ENCODE data around the gene PCK1.

- no peak for TF ChIP-seq CTCF (IDR thresholded peaks at IDR 0.05 in 4 of 5, conservative IDR thresholded peaks at IDR 0.05 in 1 of 5)
- TF ChIP-seq POLR2A (IDR thresholded peaks at IDR 0.05), result no peak
These were observed 20.5 kb downstream of the PCK1 start for GRCh38 chr20:57581202-57582028.

Measured in gastrocnemius medialis (tissue), 4 donors.